ENCODE measurements around the gene UGT1A9.
A peak's percentile ranks its signal among the peaks of the same experiment; 100 is the strongest.

Gene UGT1A9

GRCh38 chr2:233798335-233799086, 126.8 kb downstream of the UGT1A9 start:
- DNase-seq (ENCODE audit: low spot score): no peak

- no peak for DNase-seq (ENCODE audit: low spot score)
Measured at GRCh38 chr2:233799087-233799665, 127.5 kb downstream of the UGT1A9 start.

- DNase-seq (ENCODE audit: low spot score): no peak
Measured at GRCh38 chr2:233799716-233800115, 128.0 kb downstream of the UGT1A9 start.

GRCh38 chr2:233800208-233800607, 128.5 kb downstream of the UGT1A9 start:
- DNase-seq (ENCODE audit: low spot score): no peak

GRCh38 chr2:233801357-233802131, 129.8 kb downstream of the UGT1A9 start:
- DNase-seq (ENCODE audit: low spot score): peak; percentile 39

- no peak for DNase-seq (ENCODE audit: low spot score)
Measured at GRCh38 chr2:233802132-233802815, 130.6 kb downstream of the UGT1A9 start.

GRCh38 chr2:233803292-233803911, 131.7 kb downstream of the UGT1A9 start:
- no peak for DNase-seq (ENCODE audit: low spot score)

- DNase-seq (ENCODE audit: low spot score): no peak
Measured at GRCh38 chr2:233803994-233804393, 132.3 kb downstream of the UGT1A9 start.

GRCh38 chr2:233807215-233807865, 135.6 kb downstream of the UGT1A9 start:
- no peak for DNase-seq (ENCODE audit: low spot score)

- no peak for DNase-seq (ENCODE audit: low spot score)
Measured at GRCh38 chr2:233807966-233808935, 136.6 kb downstream of the UGT1A9 start.

GRCh38 chr2:233810385-233810784, 138.7 kb downstream of the UGT1A9 start:
- DNase-seq (ENCODE audit: low spot score): no peak

- no peak for DNase-seq (ENCODE audit: low spot score)
Measured at GRCh38 chr2:233811087-233811486, 139.4 kb downstream of the UGT1A9 start.

- DNase-seq (ENCODE audit: low spot score): no peak
Measured at GRCh38 chr2:233811732-233812131, 140.0 kb downstream of the UGT1A9 start.

GRCh38 chr2:233813236-233814055, 141.7 kb downstream of the UGT1A9 start:
- no peak for DNase-seq (ENCODE audit: low spot score)

- peak; percentile 20 for DNase-seq (ENCODE audit: low spot score)
Measured at GRCh38 chr2:233814056-233814835, 142.5 kb downstream of the UGT1A9 start.

GRCh38 chr2:233815861-233816260, 144.2 kb downstream of the UGT1A9 start:
- DNase-seq (ENCODE audit: low spot score): no peak

- no peak for DNase-seq (ENCODE audit: low spot score)
Measured at GRCh38 chr2:233816334-233816733, 144.6 kb downstream of the UGT1A9 start.

- DNase-seq (ENCODE audit: low spot score): no peak
Measured at GRCh38 chr2:233816771-233817170, 145.1 kb downstream of the UGT1A9 start.

Measured in SW480 (cell line).